ENCODE data around the gene NUDT13. TPM values are rescaled to one million over a fixed set of nuclear protein-coding genes. Genes with fewer than 3 reads are reported as not detected.
A peak's percentile ranks its signal among the peaks of the same experiment; 100 is the strongest.

Gene NUDT13
- 1.2 TPM for polyA plus RNA-seq (2013, experiment 1 of 2)
- polyA plus RNA-seq (2013, experiment 2 of 2), result 1.3 TPM

GRCh38 chr10:73110345-73110849 lies at the start of gene NUDT13:
NUDT13 (plus strand) TSS chr10:73110455; CDS start chr10:73114366, 3,911 bp downstream.
- Histone ChIP-seq H3K27me3 (ENCODE audit: insufficient read depth, low read length) (no peaks in the 10 kb centered on the region), H3K4me1 (ENCODE audit: insufficient read depth, low read length) (peaks cover 7% of the 10 kb centered on the region; the same call in 1 of the 2 replicates), H3K9me3 (ENCODE audit: insufficient read depth, low read depth, low read length) (no peaks in the 10 kb centered on the region), H3K27ac (ENCODE audit: low read depth, low read length) (peak within 1 kb of the TSS; percentile 63), H3K4me3 (ENCODE audit: low read length) (peak within 1 kb of the TSS; percentile 69), H3K9ac (ENCODE audit: low read depth, low read length) (peak within 1 kb of the TSS; percentile 70), H3K36me3 (ENCODE audit: insufficient read depth, low read length) (0 out of 2 replicates have a peak, but pooled peaks cover 2% of the 10 kb centered on the region)
- 13% methylated on average over 5 of the region's 5 CpGs for WGBS

- H3K4me1 ChIP-seq (ENCODE audit: insufficient read depth, low read length), result no peaks in the 10 kb centered on the region
- no peaks in the 10 kb centered on the region for H3K9me3 ChIP-seq (ENCODE audit: insufficient read depth, low read depth, low read length)
- H3K36me3 ChIP-seq (ENCODE audit: insufficient read depth, low read length), result peaks cover 47% of the 10 kb centered on the region
- no peaks in the 10 kb centered on the region for H3K27me3 ChIP-seq (ENCODE audit: insufficient read depth, low read length)
- WGBS, result 55% methylated on average over 5 of the region's 5 CpGs
- H3K4me3 ChIP-seq (ENCODE audit: low read length), result no peak overlapping the region
- H3K27ac ChIP-seq (ENCODE audit: low read depth, low read length), result no peak overlapping the region
- no peak overlapping the region for H3K9ac ChIP-seq (ENCODE audit: low read depth, low read length)
Measured at GRCh38 chr10:73060738-73061635, 49.3 kb upstream of the NUDT13 start.

GRCh38 chr10:73061743-73062142 lies 48.5 kb upstream of the NUDT13 start:
- Histone ChIP-seq H3K9me3 (ENCODE audit: insufficient read depth, low read depth, low read length) (no peaks in the 10 kb centered on the region), H3K4me3 (ENCODE audit: low read length) (no peak overlapping the region), H3K27ac (ENCODE audit: low read depth, low read length) (no peak overlapping the region), H3K4me1 (ENCODE audit: insufficient read depth, low read length) (no peaks in the 10 kb centered on the region), H3K9ac (ENCODE audit: low read depth, low read length) (no peak overlapping the region), H3K36me3 (ENCODE audit: insufficient read depth, low read length) (peaks cover 50% of the 10 kb centered on the region), H3K27me3 (ENCODE audit: insufficient read depth, low read length) (no peaks in the 10 kb centered on the region)
- 92% methylated on average over 1 of the region's 1 CpG for WGBS

GRCh38 chr10:73065441-73065840 lies 44.8 kb upstream of the NUDT13 start:
- no peak overlapping the region for H3K27ac ChIP-seq (ENCODE audit: low read depth, low read length)
- no peaks in the 10 kb centered on the region for H3K4me1 ChIP-seq (ENCODE audit: insufficient read depth, low read length)
- peaks cover 70% of the 10 kb centered on the region for H3K36me3 ChIP-seq (ENCODE audit: insufficient read depth, low read length)
- H3K9ac ChIP-seq (ENCODE audit: low read depth, low read length), result no peak overlapping the region
- H3K9me3 ChIP-seq (ENCODE audit: insufficient read depth, low read depth, low read length), result no peaks in the 10 kb centered on the region
- H3K27me3 ChIP-seq (ENCODE audit: insufficient read depth, low read length), result no peaks in the 10 kb centered on the region
- H3K4me3 ChIP-seq (ENCODE audit: low read length), result no peak overlapping the region
- WGBS, result 89% methylated on average over 1 of the region's 1 CpG

- Histone ChIP-seq H3K4me1 (ENCODE audit: insufficient read depth, low read length) (no peaks in the 10 kb centered on the region), H3K9me3 (ENCODE audit: insufficient read depth, low read depth, low read length) (no peaks in the 10 kb centered on the region), H3K27me3 (ENCODE audit: insufficient read depth, low read length) (no peaks in the 10 kb centered on the region), H3K9ac (ENCODE audit: low read depth, low read length) (no peak overlapping the region), H3K27ac (ENCODE audit: low read depth, low read length) (no peak overlapping the region), H3K36me3 (ENCODE audit: insufficient read depth, low read length) (peaks cover 63% of the 10 kb centered on the region), H3K4me3 (ENCODE audit: low read length) (no peak overlapping the region)
Measured at GRCh38 chr10:73073627-73074026, 36.6 kb upstream of the NUDT13 start.

- Histone ChIP-seq H3K27ac (ENCODE audit: low read depth, low read length) (no peak overlapping the region), H3K4me1 (ENCODE audit: insufficient read depth, low read length) (no peaks in the 10 kb centered on the region), H3K9ac (ENCODE audit: low read depth, low read length) (no peak overlapping the region), H3K9me3 (ENCODE audit: insufficient read depth, low read depth, low read length) (no peaks in the 10 kb centered on the region), H3K4me3 (ENCODE audit: low read length) (no peak overlapping the region), H3K36me3 (ENCODE audit: insufficient read depth, low read length) (peaks cover 43% of the 10 kb centered on the region), H3K27me3 (ENCODE audit: insufficient read depth, low read length) (no peaks in the 10 kb centered on the region)
- 100% methylated on average over 3 of the region's 3 CpGs for WGBS
Measured at GRCh38 chr10:73075829-73076228, 34.4 kb upstream of the NUDT13 start.

- H3K4me3 ChIP-seq (ENCODE audit: low read length), result no peak overlapping the region
- H3K9me3 ChIP-seq (ENCODE audit: insufficient read depth, low read depth, low read length), result no peaks in the 10 kb centered on the region
- peaks cover 36% of the 10 kb centered on the region for H3K36me3 ChIP-seq (ENCODE audit: insufficient read depth, low read length)
- H3K4me1 ChIP-seq (ENCODE audit: insufficient read depth, low read length), result no peaks in the 10 kb centered on the region
- no peak overlapping the region for H3K9ac ChIP-seq (ENCODE audit: low read depth, low read length)
- WGBS, result 74% methylated on average over 6 of the region's 6 CpGs
- no peaks in the 10 kb centered on the region for H3K27me3 ChIP-seq (ENCODE audit: insufficient read depth, low read length)
- no peak overlapping the region; the same call in 1 of the 2 replicates for H3K27ac ChIP-seq (ENCODE audit: low read depth, low read length)
Measured at GRCh38 chr10:73076360-73077183, 33.7 kb upstream of the NUDT13 start.

GRCh38 chr10:73079779-73080541 lies 30.3 kb upstream of the NUDT13 start:
- no peaks in the 10 kb centered on the region for H3K27me3 ChIP-seq (ENCODE audit: insufficient read depth, low read length)
- no peak overlapping the region for H3K27ac ChIP-seq (ENCODE audit: low read depth, low read length)
- H3K36me3 ChIP-seq (ENCODE audit: insufficient read depth, low read length), result peaks cover 5% of the 10 kb centered on the region
- 100% methylated on average over 3 of the region's 3 CpGs for WGBS
- H3K4me1 ChIP-seq (ENCODE audit: insufficient read depth, low read length), result no peaks in the 10 kb centered on the region
- H3K4me3 ChIP-seq (ENCODE audit: low read length), result no peak overlapping the region
- H3K9me3 ChIP-seq (ENCODE audit: insufficient read depth, low read depth, low read length), result no peaks in the 10 kb centered on the region
- no peak overlapping the region for H3K9ac ChIP-seq (ENCODE audit: low read depth, low read length)

- no peak overlapping the region for H3K4me3 ChIP-seq (ENCODE audit: low read length)
- WGBS, result 95% methylated on average over 2 of the region's 2 CpGs
Measured at GRCh38 chr10:73083221-73083620, 27.0 kb upstream of the NUDT13 start.

GRCh38 chr10:73084209-73084608 lies 26.0 kb upstream of the NUDT13 start:
- H3K9me3 ChIP-seq (ENCODE audit: insufficient read depth, low read depth, low read length), result no peaks in the 10 kb centered on the region

More at GRCh38 chr10:73083221-73083620, 27.0 kb upstream of the NUDT13 start:
- Histone ChIP-seq H3K27ac (ENCODE audit: low read depth, low read length) (no peak overlapping the region), H3K9ac (ENCODE audit: low read depth, low read length) (no peak overlapping the region), H3K9me3 (ENCODE audit: insufficient read depth, low read depth, low read length) (no peaks in the 10 kb centered on the region), H3K4me1 (ENCODE audit: insufficient read depth, low read length) (no peaks in the 10 kb centered on the region), H3K36me3 (ENCODE audit: insufficient read depth, low read length) (no peaks in the 10 kb centered on the region), H3K27me3 (ENCODE audit: insufficient read depth, low read length) (no peaks in the 10 kb centered on the region)

More at GRCh38 chr10:73084209-73084608, 26.0 kb upstream of the NUDT13 start:
- H3K9ac ChIP-seq (ENCODE audit: low read depth, low read length), result no peak overlapping the region
- H3K36me3 ChIP-seq (ENCODE audit: insufficient read depth, low read length), result no peaks in the 10 kb centered on the region
- no peaks in the 10 kb centered on the region for H3K4me1 ChIP-seq (ENCODE audit: insufficient read depth, low read length)
- 82% methylated on average over 5 of the region's 5 CpGs for WGBS
- H3K4me3 ChIP-seq (ENCODE audit: low read length), result no peak overlapping the region
- no peak overlapping the region for H3K27ac ChIP-seq (ENCODE audit: low read depth, low read length)
- no peaks in the 10 kb centered on the region for H3K27me3 ChIP-seq (ENCODE audit: insufficient read depth, low read length)

All from HUES64 (cell line).